K562 (cell line): ENCODE results near the gene GPR35. TPM values are rescaled to one million over a fixed set of nuclear protein-coding genes. Genes with fewer than 3 reads are reported as not detected.

Experiments
- ATF3 ChIP-seq, 2 experiments: fragments of 450-650 bp in 1 of 2; sonication (generic) in 1 of 2; formaldehyde crosslinking in 1 of 2; IDR thresholded peaks in 1 of 2; conservative IDR thresholded peaks in 1 of 2; 2 replicates each; pipeline versions ENCODE4 v1.6.1 to v1.8.1; 2016 to 2023; ENCODE audit warnings: mild to moderate bottlenecking in 2 of 2, moderate library complexity in 2 of 2, inconsistent platforms in 1 of 2, missing genetic modification reagents in 1 of 2
- BDP1 ChIP-seq: IDR thresholded peaks from 3 replicates; pipeline ENCODE4 v1.6.1; 2011; ENCODE audit not compliant: insufficient read length, insufficient read depth
- CHD4 ChIP-seq: fragments of 200-600 bp; sonication (generic); IDR thresholded peaks from 3 replicates; pipeline ENCODE4 v1.6.1; 2012; ENCODE audit warnings: low read depth, mild to moderate bottlenecking, mixed read lengths, low read length, inconsistent platforms; ENCODE audit not compliant: insufficient read depth, insufficient replicate concordance, poor library complexity, severe bottlenecking
- E4F1 ChIP-seq: fragments of 250-450 bp; sonication (Bioruptor Pico); IDR thresholded peaks from 2 replicates; pipeline ENCODE4 v1.5.0; 2021; ENCODE audit warnings: mild to moderate bottlenecking, borderline replicate concordance
- KAT8 ChIP-seq: fragments of 450-650 bp; IDR thresholded peaks from 2 replicates; pipeline ENCODE4 v1.6.1; 2016; ENCODE audit warnings: low read depth, mild to moderate bottlenecking
- PBX2 ChIP-seq, 2 experiments: IDR thresholded peaks in 1 of 2; conservative IDR thresholded peaks in 1 of 2; 2 replicates each; pipeline ENCODE4 v1.6.1; 2016; ENCODE audit warnings: low read depth in 2 of 2, mild to moderate bottlenecking in 1 of 2, missing compliant biosample characterization in 1 of 2, missing genetic modification characterization in 1 of 2, moderate library complexity in 1 of 2
- PPARD ChIP-seq: fragments of 250-450 bp; sonication (Bioruptor Pico); IDR thresholded peaks from 2 replicates; pipeline ENCODE4 v1.8.0; 2022; ENCODE audit warnings: inconsistent platforms, mild to moderate bottlenecking, moderate library complexity
- TAL1 ChIP-seq: fragments of 450-650 bp; IDR thresholded peaks from 2 replicates; pipeline ENCODE4 v1.6.1; 2016; ENCODE audit warnings: mild to moderate bottlenecking
- UBTF ChIP-seq, 2 experiments: IDR thresholded peaks; 2 replicates each; pipeline ENCODE4 v1.6.1; 2012; ENCODE audit warnings: improper control_type of control experiment in 2 of 2, low read depth in 2 of 2, low read length in 2 of 2, borderline replicate concordance in 1 of 2
- ZBTB1 ChIP-seq: sonication (generic); formaldehyde crosslinking; IDR thresholded peaks from 2 replicates; pipeline ENCODE4 v1.8.1; 2023; ENCODE audit warnings: missing genetic modification reagents, low read depth, mild to moderate bottlenecking, borderline replicate concordance
- ZNF398 ChIP-seq: fragments of 250-450 bp; sonication (Bioruptor Pico); IDR thresholded peaks from 2 replicates; pipeline ENCODE4 v1.8.0; 2021; ENCODE audit warnings: moderate library complexity, mild to moderate bottlenecking, inconsistent platforms
- ZNF507 ChIP-seq: conservative IDR thresholded peaks from 2 replicates; pipeline ENCODE4 v1.6.1; 2017; ENCODE audit warnings: missing genetic modification characterization, missing compliant biosample characterization
- polyA plus RNA-seq, 8 experiments: library from polyadenylated mRNA; depleted of rRNA in 4 of 8; stranded (reverse) in 5 of 8; unstranded in 3 of 8; fragments of >200 nt; fragmentation: Nextera tagmentation in 2 of 8; fragmentation: Illumina TruSeq in 1 of 8; extraction: Ambion mirVana in 2 of 8; extraction: Trizol in 1 of 8; gene quantifications; 2 replicates each; pipeline versions ENCODE4 v1.2.1 to v1.2.3, GENCODE V29; 2011 to 2014; ENCODE audit warnings: inconsistent platforms in 1 of 8, missing spikeins in 1 of 8
- total RNA-seq, 7 experiments: library from RNA; depleted of rRNA in 6 of 7; stranded (reverse); fragments of >200 nt in 6 of 7; fragmentation: Illumina TruSeq in 2 of 7; extraction: Trizol in 2 of 7; gene quantifications; 2 replicates each; pipeline versions ENCODE4 v1.2.1 to v1.2.3, GENCODE V29; 2011 to 2021; ENCODE audit warnings: low replicate concordance in 1 of 7
- TF ChIP-seq, protein P1 (sequence below), 2 experiments: fragments of 250-450 bp in 1 of 2; fragments of 450-650 bp in 1 of 2; sonication (Bioruptor Pico) in 1 of 2; IDR thresholded peaks; 2 replicates each; pipeline versions ENCODE4 v1.6.1 to v1.8.0; 2016 to 2021; ENCODE audit warnings: mild to moderate bottlenecking in 2 of 2, moderate library complexity in 2 of 2, missing compliant biosample characterization in 1 of 2, missing genetic modification characterization in 1 of 2

The GPR35 gene
- total and polyA plus RNA-seq, 9 of the 15 experiments (the other 6 are each of a cell fraction or from before 2014, with no cell fraction given), result 0.04 to 0.50 (median 0.29) TPM; not detected in 3

GRCh38 chr2:240604291-240604938 lies 20.9 kb upstream of the GPR35 start (continued):
- TF ChIP-seq, protein P1, sequence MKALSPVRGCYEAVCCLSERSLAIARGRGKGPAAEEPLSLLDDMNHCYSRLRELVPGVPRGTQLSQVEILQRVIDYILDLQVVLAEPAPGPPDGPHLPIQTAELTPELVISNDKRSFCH (CRISPR knock-in tag; IDR thresholded peaks at IDR 0.05), result no peak
- TF ChIP-seq, protein P1 (tag; IDR thresholded peaks at IDR 0.05), result no peak
- TF ChIP-seq KAT8, result no peak
- no peak for TF ChIP-seq ZNF507 (tag)
- no peak for TF ChIP-seq BDP1
- TF ChIP-seq ZBTB1 (CRISPR knock-in tag), result no peak
- peak; percentile 43; the same call in 1 of the 2 replicates for TF ChIP-seq PBX2 (CRISPR knock-in tag; IDR thresholded peaks at IDR 0.05; ENCODE audit: low read depth)
- peak; percentile 69 for TF ChIP-seq PBX2 (tag; conservative IDR thresholded peaks at IDR 0.05; ENCODE audit: low read depth)
- no peak for TF ChIP-seq ZNF398 (CRISPR knock-in tag)
- no peak for TF ChIP-seq E4F1 (CRISPR knock-in tag)
- TF ChIP-seq PPARD (CRISPR knock-in tag), result no peak
- TF ChIP-seq ATF3 (IDR thresholded peaks at IDR 0.05), result no peak
- no peak for TF ChIP-seq ATF3 (CRISPR knock-in tag; conservative IDR thresholded peaks at IDR 0.05)
- TF ChIP-seq TAL1, result no peak
- TF ChIP-seq CHD4, result no peak
- 0 out of 4 replicates have a peak, but pooled peaks of 1 of the 2 experiments have one; percentile 60 for TF ChIP-seq UBTF (IDR thresholded peaks at IDR 0.05; ENCODE audit: borderline replicate concordance in 1 of 2, low read depth in 2 of 2, low read length in 2 of 2)
